NCI-H1694 treated with DMSO at 0.1 percent for 48 hours (cell line): Measurements from ENCODE around the gene CYBA.
"Not testable (repeated sequence)": the region's sequence is repeated elsewhere in the genome, so short reads cannot be mapped to it uniquely, and the experiment has no call there.

ENCODE experiments used
- DNase-seq: peaks from one replicate; lab custom pipeline; 2025; lab: John Stamatoyannopoulos, UW

Gene CYBA

GRCh38 chr16:88686439-88687253 is 35.8 kb upstream of the CYBA start, which contains the start of gene SNAI3:
Gene SNAI3, minus strand, starts transcription at chr16:88686507. Its CDS starts 101 bp downstream, at chr16:88686406.
- DNase-seq, result no peak

- DNase-seq, result no peak
These were observed 35.2 kb upstream of the CYBA start for GRCh38 chr16:88686062-88686438.

- DNase-seq, result no peak
These were observed 34.6 kb upstream of the CYBA start for GRCh38 chr16:88685156-88686061.

- DNase-seq, result no peak
These were observed 33.8 kb upstream of the CYBA start for GRCh38 chr16:88684569-88685155.

GRCh38 chr16:88681709-88682451 is 31.0 kb upstream of the CYBA start:
- no peak for DNase-seq

- DNase-seq, result no peak
These were observed 30.3 kb upstream of the CYBA start for GRCh38 chr16:88681084-88681680.

- no peak for DNase-seq
These were observed 29.8 kb upstream of the CYBA start for GRCh38 chr16:88680554-88681083.

- no peak for DNase-seq
These were observed 27.5 kb upstream of the CYBA start for GRCh38 chr16:88678224-88678979.

GRCh38 chr16:88677721-88678120 is 26.9 kb upstream of the CYBA start:
- no peak for DNase-seq

- DNase-seq, result no peak
These were observed 25.8 kb upstream of the CYBA start for GRCh38 chr16:88676502-88677242.

GRCh38 chr16:88673716-88674379 is 23.0 kb upstream of the CYBA start:
- DNase-seq, result no peak

GRCh38 chr16:88672776-88673175 is 21.9 kb upstream of the CYBA start:
- DNase-seq, result no peak

- DNase-seq, result no peak
These were observed 21.0 kb upstream of the CYBA start for GRCh38 chr16:88671806-88672205.

GRCh38 chr16:88669980-88670379 is 19.1 kb upstream of the CYBA start:
- no peak for DNase-seq

- DNase-seq, result not testable (repeated sequence)
These were observed 18.6 kb upstream of the CYBA start for GRCh38 chr16:88669493-88669892.

GRCh38 chr16:88667461-88667860 is 16.6 kb upstream of the CYBA start:
- DNase-seq, result no peak

- no peak for DNase-seq
These were observed 14.7 kb upstream of the CYBA start for GRCh38 chr16:88665570-88665969.

- no peak for DNase-seq
These were observed 14.3 kb upstream of the CYBA start for GRCh38 chr16:88665148-88665547.
